GM12865 (cell line): ENCODE data around the gene NEU4.
"Not testable (repeated sequence)": the region's sequence is repeated elsewhere in the genome, so short reads cannot be mapped to it uniquely, and the experiment has no call there.

ENCODE experiments used
- DNase-seq: peaks from one replicate; pipeline ENCODE4 v3.0.0; 2010; ENCODE audit warnings: low read depth
- H3K4me3 ChIP-seq: 2 replicates; pipeline ENCODE4 v1.5.1; 2011; ENCODE audit warnings: mild to moderate bottlenecking, low read depth, low read length, control low read depth
- CTCF ChIP-seq: IDR thresholded peaks from 2 replicates; pipeline ENCODE4 v1.5.1; 2011; ENCODE audit warnings: low read length, control low read depth, low read depth, inconsistent platforms; ENCODE audit not compliant: insufficient read depth; ENCODE audit errors: missing control alignments

The NEU4 gene

GRCh38 chr2:241796610-241797138 is 12.3 kb upstream of the NEU4 start:
- DNase-seq: no peak
- no peak for TF ChIP-seq CTCF
- H3K4me3 ChIP-seq: no peak overlapping the region

GRCh38 chr2:241797441-241798080 is 11.4 kb upstream of the NEU4 start:
- no peak for TF ChIP-seq CTCF

GRCh38 chr2:241798081-241798630 is 10.8 kb upstream of the NEU4 start:
- no peak for DNase-seq
- no peak for TF ChIP-seq CTCF
- no peak overlapping the region for H3K4me3 ChIP-seq

More at GRCh38 chr2:241797441-241798080, 11.4 kb upstream of the NEU4 start:
- no peak overlapping the region for H3K4me3 ChIP-seq
- DNase-seq: no peak

- TF ChIP-seq CTCF: no peak
- DNase-seq: no peak
- H3K4me3 ChIP-seq: no peak overlapping the region
These were observed 10.1 kb upstream of the NEU4 start for GRCh38 chr2:241798631-241799521.

- no peak for DNase-seq
- no peak for TF ChIP-seq CTCF
- no peak overlapping the region for H3K4me3 ChIP-seq
These were observed 9.3 kb upstream of the NEU4 start for GRCh38 chr2:241799522-241800197.

GRCh38 chr2:241800198-241800903 is 8.6 kb upstream of the NEU4 start:
- not testable (repeated sequence) for DNase-seq, H3K4me3 ChIP-seq
